ENCODE measurements around the gene TREML4. TPM values are rescaled to one million over a fixed set of nuclear protein-coding genes. Genes with fewer than 3 reads are reported as not detected.

Gene TREML4
- total RNA-seq, 1 donor from 2014 or later: not detected

DNA sequence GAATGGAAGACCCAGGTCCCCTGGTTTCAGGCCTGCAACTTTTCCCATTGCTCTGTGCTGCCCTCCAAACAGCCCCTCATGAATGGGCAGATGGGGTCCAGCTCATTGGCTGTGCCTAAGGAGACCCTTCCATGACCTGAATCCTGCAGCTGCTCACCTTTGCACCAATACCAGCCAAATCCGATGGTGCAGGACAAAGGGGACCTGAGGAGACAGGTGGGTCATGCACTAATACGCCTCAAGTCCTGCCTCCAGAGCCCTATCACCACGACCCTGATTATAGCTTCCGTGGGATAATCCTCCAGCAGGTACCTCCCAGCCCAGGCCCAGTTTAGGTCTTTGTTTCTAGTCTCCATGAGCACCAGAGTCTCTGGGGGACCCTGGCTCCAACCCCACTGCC lies 41.6 kb downstream of the TREML4 start:
- Mint-ChIP-seq H3K4me1 (ENCODE audit: low read depth) (no peaks in the 10 kb centered on the region), H3K27me3 (peaks cover 24% of the 10 kb centered on the region), H3K9me3 (ENCODE audit: low read depth) (no peaks in the 10 kb centered on the region), H3K27ac (no peak overlapping the region), H3K36me3 (ENCODE audit: insufficient read depth) (no peaks in the 10 kb centered on the region), H3K4me3 (ENCODE audit: low read depth) (no peak overlapping the region)
- TF ChIP-seq, protein P1, sequence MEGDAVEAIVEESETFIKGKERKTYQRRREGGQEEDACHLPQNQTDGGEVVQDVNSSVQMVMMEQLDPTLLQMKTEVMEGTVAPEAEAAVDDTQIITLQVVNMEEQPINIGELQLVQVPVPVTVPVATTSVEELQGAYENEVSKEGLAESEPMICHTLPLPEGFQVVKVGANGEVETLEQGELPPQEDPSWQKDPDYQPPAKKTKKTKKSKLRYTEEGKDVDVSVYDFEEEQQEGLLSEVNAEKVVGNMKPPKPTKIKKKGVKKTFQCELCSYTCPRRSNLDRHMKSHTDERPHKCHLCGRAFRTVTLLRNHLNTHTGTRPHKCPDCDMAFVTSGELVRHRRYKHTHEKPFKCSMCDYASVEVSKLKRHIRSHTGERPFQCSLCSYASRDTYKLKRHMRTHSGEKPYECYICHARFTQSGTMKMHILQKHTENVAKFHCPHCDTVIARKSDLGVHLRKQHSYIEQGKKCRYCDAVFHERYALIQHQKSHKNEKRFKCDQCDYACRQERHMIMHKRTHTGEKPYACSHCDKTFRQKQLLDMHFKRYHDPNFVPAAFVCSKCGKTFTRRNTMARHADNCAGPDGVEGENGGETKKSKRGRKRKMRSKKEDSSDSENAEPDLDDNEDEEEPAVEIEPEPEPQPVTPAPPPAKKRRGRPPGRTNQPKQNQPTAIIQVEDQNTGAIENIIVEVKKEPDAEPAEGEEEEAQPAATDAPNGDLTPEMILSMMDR (IDR thresholded peaks at IDR 0.05; ENCODE audit: unreplicated experiment): no peak
- DNase-seq (ENCODE audit: low spot score, unreplicated experiment): no peak

DNA sequence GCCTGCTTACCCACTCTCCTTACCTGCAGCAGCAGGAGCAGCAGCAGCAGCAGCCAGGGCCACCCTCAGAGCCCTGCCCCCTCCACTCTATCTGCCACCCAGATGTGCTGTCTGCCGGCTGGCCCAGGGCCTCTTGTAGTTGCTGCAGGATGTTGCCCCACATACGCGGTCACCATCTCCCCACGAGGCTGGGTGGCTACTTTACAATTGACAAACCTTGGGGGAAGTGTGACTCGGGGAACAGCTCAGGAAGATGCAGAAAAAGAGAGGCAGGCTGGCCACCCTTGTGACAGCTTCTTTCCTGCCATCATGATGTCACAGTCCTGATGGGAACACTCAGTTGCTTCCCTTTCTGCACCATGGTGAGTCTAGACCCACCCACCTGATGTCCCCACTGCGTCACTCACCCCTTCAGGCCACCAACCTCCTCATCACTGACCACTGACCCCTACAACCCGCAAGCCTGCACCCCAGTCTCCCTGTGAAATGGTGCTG lies 43.8 kb downstream of the TREML4 start:
- Mint-ChIP-seq H3K4me1 (ENCODE audit: low read depth) (no peaks in the 10 kb centered on the region), H3K27ac (no peak overlapping the region), H3K36me3 (ENCODE audit: insufficient read depth) (no peaks in the 10 kb centered on the region), H3K27me3 (peaks cover 37% of the 10 kb centered on the region), H3K9me3 (ENCODE audit: low read depth) (no peaks in the 10 kb centered on the region), H3K4me3 (ENCODE audit: low read depth) (no peak overlapping the region)
- no peak for DNase-seq (ENCODE audit: low spot score, unreplicated experiment)
- TF ChIP-seq, protein P1 (IDR thresholded peaks at IDR 0.05; ENCODE audit: unreplicated experiment): no peak

DNA sequence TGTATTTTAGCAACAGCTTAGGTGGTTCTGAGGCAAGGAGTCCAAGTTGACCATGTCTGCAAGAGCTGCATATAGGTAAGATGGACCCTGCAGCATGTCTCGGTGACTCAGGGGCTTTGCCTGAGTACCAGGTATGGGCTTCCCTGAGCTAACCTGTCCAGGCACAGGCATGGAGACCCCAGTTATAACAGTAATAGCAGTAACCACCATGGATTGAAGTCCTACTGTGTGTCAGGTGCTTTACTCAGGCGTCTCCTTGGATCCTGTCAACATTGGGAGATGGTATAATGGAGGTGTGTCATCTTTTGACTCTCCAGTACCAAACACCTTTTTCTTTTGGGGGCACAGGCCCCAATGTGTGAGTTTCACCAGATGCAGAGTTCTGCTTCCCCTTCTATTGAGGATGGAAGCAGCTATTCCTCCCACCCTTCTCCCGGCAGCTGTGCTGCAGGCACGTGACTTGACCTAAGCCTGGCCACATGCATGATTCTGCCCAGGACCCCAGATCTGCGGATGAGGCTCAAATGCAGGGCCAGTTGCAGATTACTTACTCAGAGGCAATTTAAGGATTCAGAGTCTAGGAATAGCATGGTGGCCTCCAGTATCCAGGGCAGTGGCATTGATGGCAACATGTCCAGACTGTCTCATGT lies 44.6 kb downstream of the TREML4 start:
- no peaks in the 10 kb centered on the region for H3K36me3 Mint-ChIP-seq (ENCODE audit: insufficient read depth)
- H3K27me3 Mint-ChIP-seq: peaks cover 41% of the 10 kb centered on the region
- no peak overlapping the region for H3K4me3 Mint-ChIP-seq (ENCODE audit: low read depth)
- H3K4me1 Mint-ChIP-seq (ENCODE audit: low read depth): no peaks in the 10 kb centered on the region
- H3K27ac Mint-ChIP-seq: no peak overlapping the region
- no peak for DNase-seq (ENCODE audit: low spot score, unreplicated experiment)
- H3K9me3 Mint-ChIP-seq (ENCODE audit: low read depth): no peaks in the 10 kb centered on the region
- TF ChIP-seq, protein P1 (IDR thresholded peaks at IDR 0.05; ENCODE audit: unreplicated experiment): no peak

DNA sequence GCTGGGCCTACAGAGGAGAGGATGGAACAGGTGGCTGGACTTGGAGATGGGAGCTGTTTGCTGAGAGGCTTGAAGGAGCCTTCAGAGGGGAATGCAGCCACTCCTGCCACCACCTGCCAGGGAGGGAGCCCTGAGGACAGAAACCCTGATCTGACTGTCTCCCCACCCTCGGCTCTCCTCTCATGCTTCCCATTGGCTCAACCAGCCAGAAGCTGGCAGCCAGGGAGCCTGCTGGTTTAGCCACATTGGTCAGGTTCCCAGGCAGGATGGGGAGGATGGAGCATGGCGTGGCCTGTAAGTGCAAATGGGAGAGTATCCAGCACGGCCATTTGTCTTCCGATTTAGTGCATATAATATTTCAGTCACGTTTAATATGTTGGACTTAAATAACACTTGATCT lies 45.6 kb downstream of the TREML4 start:
- DNase-seq (ENCODE audit: low spot score, unreplicated experiment): no peak
- Mint-ChIP-seq H3K27ac (no peak overlapping the region), H3K4me1 (ENCODE audit: low read depth) (no peaks in the 10 kb centered on the region), H3K36me3 (ENCODE audit: insufficient read depth) (no peaks in the 10 kb centered on the region), H3K9me3 (ENCODE audit: low read depth) (no peaks in the 10 kb centered on the region), H3K4me3 (ENCODE audit: low read depth) (no peak overlapping the region), H3K27me3 (peaks cover 41% of the 10 kb centered on the region)
- TF ChIP-seq, protein P1 (IDR thresholded peaks at IDR 0.05; ENCODE audit: unreplicated experiment): no peak

DNA sequence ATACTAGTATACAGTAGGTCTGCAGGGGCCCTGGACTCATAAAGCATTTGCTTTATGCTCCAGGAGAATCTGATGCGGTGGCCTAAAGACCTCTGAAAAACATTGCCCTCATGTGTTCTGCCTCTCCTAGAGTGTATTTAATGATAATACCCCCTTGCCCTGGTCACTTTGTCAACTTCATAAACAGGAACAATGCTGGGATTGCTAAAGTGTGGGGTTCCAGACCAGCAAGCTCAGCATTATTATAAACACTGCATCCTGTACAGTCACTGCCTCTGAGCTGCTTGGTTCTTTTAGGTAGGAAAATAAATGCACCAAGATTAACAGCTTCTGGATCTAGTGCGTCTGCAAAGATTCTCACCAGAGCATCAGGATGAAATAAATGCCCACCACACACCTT lies 46.1 kb downstream of the TREML4 start:
- no peak overlapping the region for H3K27ac Mint-ChIP-seq

More for the DNA sequence above, 46.1 kb downstream of the TREML4 start:
- Mint-ChIP-seq H3K4me1 (ENCODE audit: low read depth) (no peaks in the 10 kb centered on the region), H3K4me3 (ENCODE audit: low read depth) (no peak overlapping the region), H3K27me3 (peaks cover 41% of the 10 kb centered on the region), H3K36me3 (ENCODE audit: insufficient read depth) (no peaks in the 10 kb centered on the region), H3K9me3 (ENCODE audit: low read depth) (no peaks in the 10 kb centered on the region)
- TF ChIP-seq, protein P1 (IDR thresholded peaks at IDR 0.05; ENCODE audit: unreplicated experiment): no peak
- DNase-seq (ENCODE audit: low spot score, unreplicated experiment): no peak

All from progenitor cell of endocrine pancreas (in vitro differentiated cells).